Hypothalamus (tissue), 51 donors: ENCODE data around the gene RAB38.

ENCODE experiments used
- DNase-seq, 51 donors: peaks; one replicate each; lab custom pipeline; 2025; lab: John Stamatoyannopoulos, UW

The RAB38 gene

DNA sequence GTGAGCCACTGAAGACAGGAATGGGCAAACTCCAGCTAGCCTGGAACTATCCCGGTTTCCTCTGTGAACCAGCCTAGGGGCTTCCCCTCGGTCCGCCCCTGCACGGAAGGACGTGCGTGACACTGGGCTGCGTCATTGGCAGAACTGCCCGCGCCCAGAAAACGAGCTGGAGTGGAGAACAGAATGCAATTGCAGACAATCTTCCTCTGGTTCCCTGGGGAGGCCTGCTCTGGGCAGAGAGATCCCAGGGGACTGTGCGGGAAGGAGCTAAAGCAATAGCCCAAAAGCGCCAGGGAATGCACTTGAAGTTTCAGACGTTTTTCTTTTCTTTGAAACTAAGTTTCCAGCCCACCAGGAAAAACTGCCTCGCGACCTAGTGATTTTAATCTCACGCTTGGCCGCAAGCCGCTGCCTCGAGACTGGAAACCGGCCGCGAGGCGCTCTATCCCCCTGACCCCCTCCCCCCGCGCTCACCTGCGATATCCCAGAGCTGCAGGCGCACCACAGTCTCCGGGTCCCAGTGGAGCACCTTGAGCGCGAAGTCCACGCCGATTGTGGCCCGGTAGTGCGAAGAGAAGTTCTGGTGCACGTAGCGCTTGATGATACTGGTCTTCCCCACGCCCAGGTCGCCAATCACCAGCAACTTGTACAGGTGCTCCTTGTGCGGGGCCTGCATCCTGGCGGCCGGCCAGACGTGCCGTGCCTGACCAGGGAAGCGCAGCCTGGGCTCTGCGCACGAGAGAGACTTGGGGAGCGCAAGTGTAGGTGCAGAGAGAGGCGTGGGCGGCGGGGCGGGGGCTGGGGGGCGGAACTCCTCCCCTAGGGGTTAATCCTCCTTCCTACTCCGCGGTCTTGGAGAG, at the start of gene RAB38:
Gene RAB38, minus strand, starts transcription at position 735 of the 860 bp plus-strand sequence. Its CDS starts 59 bp downstream, at position 676.
- peak in 15 of 51 donors; percentile 1 to 22 (median 3) for DNase-seq

DNA sequence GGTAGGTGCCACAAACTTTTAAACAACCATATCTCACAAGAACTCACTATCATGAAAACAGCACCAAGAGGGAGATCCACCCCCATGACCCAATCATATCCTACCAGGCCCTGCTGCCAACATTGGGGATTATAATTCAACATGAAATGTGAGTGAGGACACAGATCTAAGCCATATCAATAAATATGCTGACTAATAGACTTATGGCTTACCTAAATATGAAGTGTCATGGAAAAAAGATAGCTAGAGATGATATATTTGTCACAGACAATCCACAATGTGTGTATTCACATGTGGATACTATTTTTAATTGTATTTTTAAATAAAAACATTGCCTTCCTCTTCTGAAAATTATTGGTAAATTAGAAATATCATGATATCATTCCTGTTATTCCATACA, 38.2 kb upstream of the RAB38 start:
- no peak for DNase-seq

DNA sequence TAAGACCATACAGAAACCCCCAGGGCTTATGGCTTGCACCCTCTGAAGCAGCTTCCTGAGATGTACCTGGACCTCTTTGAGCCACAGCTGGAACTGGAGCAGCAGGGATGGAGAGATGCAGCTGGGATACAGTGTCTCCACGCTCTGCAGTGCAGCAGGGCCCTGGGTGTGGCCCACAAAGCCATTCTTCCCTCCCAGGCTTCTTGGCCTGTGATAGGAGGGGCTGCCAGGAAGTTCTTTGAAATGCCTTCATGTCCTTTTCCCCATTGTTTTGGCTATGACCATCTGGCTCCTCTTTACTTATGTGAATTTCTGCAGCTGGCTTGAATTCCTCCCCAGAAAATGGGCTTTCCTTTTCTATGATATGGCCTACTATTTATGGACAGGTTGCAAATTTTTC, 37.1 kb upstream of the RAB38 start:
- DNase-seq, result no peak

DNA sequence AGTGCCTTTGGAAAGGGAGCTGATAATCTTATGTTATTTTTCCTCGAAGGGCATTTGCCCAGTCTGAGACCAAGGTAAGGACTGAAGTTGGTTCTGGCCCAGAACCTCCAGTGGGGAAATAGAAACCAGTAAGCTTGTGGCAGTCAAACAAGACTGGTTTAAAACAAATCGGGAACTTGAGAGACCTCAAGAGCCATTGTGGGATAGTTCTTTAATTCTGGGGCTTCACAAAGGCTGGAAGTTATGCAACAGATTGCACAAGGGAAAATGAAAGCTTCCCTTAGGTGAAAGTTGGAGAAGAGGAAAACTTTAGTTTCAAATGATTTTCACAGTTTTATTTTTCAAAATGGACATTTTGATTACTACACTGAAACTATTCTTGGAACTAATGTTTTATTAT, 33.5 kb upstream of the RAB38 start:
- DNase-seq, result no peak

DNA sequence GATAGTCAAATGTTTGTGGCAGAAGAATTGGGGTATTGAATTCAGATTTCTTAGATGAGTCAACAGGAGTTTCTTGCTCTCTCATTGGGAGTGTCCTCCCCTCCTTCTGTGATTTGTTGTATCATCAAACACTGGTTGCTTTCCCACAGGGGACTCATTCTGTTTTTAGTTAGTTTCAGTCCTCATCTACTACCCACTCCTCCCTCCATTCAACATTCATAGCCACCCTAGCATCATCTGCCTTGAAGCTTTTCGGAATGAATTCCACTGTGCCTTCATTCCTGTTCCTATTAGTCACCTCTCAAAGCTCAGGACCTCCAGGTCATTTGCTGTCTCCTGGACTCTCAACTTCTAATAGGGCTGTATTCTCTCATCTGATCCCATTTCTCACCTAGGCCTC, 31.5 kb upstream of the RAB38 start:
- DNase-seq, result no peak

DNA sequence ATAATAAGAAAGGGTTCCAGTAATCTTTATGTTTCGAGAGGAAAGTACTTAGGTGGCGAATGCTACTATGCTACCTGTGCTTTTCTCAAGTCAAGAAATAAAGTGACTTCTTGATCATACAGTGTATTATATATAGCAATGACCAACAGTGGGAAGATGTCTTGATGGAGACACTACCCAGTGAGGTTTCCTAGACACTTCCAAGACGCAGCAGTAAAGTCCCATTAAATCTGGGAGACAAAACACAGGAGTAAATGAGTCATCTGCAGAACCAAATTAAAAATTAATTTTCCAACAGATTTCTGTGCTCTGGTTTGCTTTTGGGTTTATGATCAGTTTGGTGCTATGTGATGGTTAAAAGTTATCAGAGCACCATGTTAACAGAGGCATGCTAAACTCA, 29.1 kb upstream of the RAB38 start:
- DNase-seq, result no peak

DNA sequence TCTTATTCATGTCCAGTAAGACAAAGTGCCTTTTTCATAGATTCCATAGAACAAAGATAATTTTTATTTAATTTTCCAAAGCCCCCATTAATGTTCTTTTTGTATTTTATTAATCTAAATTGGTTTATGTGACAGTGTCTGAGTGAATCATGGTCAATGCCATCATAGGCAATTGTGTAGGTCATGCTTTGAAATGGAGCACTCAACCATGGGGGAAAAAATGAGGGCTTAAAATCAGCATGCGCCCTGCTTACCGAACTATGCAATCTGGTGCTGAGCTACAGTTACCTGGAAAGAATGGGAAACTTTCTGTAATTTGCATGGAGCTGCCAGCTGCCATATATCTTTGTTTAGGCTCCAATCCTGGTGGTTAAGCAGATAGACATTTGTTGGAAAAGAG, 28.4 kb upstream of the RAB38 start:
- no peak for DNase-seq

DNA sequence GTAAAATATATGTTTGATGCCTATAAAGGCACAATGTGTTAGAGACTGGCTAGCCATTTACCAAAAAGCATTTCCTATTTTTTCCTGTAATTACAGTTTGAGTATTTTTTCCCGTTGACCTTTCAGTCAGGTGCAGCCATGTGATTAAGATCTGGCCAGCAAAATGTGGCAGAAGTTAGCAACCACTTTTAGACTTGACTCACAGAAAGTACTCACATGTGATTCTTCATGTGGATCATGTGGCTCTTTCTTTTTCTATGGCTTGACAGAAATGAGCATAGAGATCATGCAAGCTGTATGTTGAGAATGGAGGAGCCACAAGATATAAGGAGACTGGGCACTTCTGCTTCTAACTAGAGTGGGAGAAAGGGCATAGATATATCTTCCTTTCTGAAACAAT, 27.3 kb upstream of the RAB38 start:
- no peak for DNase-seq

DNA sequence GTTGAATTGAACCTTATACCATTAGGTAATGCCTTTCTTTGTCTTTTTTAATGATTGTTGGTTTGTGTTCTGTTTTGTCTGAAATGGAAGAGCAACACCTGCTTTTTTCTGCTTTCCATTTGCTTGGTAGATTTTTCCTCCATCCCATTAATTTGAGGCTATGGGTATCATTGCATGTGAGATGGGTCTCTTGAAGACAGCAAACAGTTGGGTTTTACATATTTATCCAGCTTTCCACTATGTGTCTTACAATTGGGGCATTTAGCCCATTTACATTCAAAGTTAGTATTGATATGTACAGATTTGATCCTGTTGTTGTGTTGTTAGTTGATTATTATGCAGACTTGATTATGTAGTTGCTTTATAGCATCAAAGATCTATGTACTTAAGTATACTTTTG, 21.1 kb upstream of the RAB38 start:
- DNase-seq, result no peak

DNA sequence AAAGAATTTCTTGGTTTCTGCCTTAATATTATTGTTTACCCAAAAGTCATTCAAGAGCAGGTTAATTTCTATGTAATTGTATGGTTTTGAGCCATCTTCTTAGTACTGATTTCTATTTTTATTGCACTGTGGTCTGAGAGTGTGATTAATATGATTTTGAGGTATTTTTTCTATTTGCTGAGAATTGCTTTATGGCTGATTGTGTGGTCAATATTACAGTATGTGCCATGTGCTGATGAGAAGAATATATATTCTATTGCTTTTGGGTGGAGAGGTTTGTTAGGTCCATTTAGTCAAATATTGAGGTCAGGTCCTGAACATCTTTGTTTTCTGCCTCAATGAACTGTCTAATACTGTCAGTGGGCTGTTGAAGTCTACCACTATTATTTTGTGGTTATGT, 20.7 kb upstream of the RAB38 start:
- DNase-seq, result no peak

DNA sequence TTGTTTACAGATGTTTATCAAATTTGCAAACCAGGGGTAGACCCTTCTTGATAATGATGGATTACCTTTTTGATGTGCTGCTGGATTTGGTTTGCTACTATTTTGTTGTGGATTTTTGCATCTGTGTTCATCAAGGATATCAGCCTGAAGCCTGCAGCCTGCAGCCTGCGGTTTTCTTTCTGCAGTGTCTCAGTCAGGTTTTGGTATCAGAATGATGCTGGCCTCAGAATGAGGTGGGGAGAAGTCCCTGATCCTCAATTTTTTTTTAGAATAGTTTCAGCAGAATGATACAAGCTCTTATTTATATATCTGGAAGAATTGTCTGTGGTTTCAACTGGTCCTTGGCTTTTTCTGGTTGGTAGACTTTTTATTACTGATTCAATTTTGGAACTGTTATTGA, 19.7 kb upstream of the RAB38 start:
- no peak for DNase-seq

DNA sequence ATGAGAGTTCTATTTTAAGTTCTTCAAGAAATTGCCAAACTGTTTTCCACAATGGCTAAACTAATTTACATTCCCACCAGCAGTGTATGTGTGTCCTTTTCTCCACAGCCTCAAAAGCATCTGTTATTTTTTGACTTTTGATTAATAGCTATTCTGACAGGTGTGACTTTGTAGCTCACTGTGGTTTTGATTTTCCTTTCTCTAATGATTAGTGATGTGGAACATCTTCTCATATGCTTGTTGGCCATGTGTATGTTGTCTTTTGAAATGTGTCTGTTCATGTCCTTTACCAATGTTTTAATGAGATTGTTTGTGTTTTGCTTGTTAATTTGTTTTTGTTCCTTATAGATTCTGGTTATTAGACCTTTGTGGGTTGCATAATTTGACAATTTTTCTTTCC, 18.0 kb upstream of the RAB38 start:
- no peak for DNase-seq

DNA sequence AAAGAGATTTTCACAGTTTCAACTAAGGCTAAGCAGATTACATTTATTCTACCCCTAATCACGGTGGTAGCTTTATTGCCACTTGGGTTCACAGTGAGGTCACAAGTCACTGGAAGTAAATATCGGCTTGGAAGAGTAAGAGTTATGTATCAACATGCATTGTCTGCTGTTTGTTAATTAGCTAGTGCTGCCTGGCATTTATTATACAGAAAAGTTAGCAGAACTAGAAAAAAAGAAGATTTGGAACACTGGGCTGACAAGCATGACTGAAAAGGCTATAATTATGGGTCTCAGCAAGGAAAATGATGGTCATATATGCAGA, 13.7 kb upstream of the RAB38 start:
- no peak for DNase-seq

DNA sequence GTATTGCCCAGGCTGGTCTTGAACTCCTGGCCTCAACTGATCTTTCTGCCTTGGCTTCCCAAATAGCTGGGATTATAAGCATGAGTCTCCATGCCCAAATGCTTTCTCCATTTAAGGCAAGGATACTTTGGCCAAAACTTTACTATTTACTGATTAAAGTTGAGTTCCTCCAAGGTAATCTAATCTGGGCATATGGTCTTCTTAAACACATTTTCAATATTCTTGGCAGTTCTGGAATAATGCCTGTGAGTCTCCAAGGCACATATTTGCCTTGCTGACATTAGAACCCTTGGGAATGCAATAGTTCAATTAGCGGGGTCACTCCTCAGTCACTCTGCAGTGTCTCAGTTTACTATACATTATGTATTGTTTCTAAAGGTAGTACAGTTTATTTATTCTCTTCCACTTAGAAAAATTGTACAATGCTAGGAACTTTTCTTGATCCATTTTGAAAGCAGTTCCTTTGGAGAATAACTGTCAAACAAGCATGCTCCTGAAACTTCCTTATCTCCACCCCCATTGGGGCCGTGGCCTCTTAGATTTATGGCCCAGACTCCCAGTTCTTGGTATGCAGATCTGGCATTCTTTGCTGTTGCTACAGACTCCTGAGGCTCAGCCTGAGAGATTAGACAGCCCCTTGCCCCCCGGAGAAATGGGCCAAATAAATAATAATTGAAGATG, 13.1 kb upstream of the RAB38 start:
- DNase-seq, result no peak

DNA sequence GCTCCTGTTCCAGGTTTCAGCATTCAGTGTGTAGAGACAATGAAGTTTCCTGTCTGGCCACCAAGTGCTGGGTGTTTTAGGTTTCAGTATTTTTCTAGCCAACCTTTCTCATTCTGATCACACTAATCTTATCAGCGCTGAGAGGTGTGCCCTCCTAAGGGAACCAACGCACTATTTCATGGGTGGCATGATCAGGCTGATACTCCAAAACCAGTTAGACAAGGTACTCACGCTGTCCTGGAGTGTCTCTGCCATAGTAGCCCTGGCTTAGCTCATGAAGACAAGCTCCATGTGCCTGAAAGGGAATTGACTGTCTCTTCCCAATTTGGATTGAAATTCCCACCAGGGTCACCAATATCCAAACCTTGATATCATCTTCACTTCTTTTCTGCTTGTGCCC, 8.0 kb upstream of the RAB38 start:
- no peak for DNase-seq

DNA sequence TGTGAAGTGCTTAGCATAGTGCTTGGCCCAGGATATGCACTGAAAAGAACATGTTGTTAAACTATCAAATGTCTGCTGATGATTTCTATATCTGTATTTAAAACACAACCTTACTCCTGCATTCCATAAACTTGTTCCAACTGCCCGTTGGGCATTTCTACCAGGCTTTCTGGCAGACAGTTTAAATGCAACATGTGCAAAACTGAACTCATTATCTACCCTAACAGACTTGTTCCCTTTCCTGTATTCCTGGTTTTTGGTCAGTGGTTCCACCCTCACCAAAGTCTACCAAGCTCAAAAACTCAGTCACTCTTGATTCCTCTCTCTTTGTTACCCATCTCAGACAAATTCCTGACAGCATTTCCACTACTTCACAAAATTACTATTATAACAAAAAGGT, 6.5 kb upstream of the RAB38 start:
- no peak for DNase-seq

DNA sequence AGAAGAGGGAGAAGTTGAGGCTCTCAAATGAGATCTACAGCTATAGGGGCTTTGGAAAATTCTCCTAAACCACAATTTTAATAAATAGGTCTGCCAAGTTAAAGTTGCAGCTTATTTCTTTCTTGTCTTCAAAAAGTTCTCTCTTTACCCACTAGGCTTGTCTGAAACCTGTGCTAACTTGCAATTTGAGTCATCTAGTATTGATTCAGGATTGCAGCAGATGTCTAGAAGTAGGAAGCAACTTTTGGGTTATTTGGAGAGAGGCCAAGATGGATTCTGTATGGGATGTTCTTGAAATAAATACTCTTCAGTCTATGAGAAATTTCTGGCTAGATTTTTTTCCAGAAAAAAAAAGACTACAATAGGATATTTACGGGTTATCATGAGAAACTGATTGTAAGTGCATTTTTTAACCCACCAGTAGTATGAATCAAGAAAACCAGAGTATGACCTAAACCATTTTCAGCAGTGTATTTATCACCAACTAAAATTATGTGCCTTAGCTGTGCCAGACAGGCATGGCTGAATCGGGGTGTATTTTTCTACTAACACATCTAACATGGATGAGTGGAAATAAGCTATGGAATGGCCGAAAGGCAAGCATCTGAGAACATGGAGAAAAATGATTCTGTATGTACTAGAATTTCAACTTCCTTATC, 4.9 kb upstream of the RAB38 start:
- DNase-seq, result no peak

DNA sequence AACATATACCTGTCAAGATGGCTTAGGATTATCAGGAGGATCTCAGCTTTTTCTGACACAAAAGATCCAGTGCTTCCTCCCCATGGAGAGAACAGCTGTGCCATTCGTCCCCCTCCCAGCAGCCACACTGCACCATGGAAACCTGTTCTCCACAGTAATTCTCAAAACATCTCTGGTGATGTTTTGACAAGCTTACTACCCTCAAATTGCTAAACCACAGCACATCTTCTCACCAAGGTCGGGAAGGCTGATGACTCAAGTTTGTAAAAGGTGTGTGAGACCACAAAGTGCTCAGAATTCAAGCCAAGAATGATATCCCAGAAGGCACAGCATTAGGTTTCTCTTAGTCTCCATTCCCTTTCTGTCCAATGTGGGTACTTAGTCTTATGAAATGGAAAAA, 3.9 kb upstream of the RAB38 start:
- DNase-seq, result no peak

DNA sequence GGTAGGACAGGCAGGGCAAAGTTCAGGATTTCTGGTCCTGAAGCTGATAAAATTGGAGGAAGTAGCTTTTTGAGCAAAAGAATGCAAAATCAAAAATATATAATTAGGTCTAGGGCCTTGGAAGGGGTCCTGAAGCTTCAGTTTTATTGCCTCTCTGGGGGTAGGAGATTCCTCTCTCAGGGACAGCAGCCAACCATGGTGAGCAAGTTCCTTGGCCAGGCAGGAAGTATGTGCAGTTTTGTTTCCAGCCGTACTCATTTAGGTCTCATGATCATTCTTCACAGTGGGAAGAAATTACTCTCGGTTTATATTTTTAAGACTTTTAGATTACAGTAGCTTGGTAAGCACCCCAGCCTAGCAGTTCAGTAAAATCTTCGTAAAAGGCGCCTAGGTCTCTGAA, 2.9 kb upstream of the RAB38 start:
- DNase-seq, result no peak

DNA sequence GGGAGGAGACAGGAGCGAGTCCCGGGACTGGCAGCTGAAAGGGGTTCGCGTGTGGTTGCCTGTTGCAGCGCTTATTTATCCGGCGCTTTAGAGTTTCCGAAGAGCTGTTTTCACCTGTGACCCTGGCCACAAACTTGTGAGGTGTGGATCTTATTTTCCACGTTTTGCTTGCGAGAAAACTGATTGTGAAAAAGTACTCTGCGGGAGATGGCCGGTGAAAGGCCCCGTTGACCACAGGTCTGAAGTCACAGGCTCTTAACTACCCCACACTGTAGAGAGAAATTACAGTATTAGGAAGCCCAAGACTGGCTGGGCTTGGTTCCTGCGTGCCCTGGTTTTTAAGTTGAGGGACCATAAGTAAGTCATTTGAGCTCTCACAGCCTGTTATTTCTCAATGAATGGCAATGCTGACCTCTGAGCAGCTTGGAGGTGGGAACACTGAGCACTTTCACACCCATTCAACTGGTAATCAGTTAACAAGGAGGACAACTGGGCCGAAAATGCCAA, 379 bp upstream of the RAB38 start:
- no peak for DNase-seq

DNA sequence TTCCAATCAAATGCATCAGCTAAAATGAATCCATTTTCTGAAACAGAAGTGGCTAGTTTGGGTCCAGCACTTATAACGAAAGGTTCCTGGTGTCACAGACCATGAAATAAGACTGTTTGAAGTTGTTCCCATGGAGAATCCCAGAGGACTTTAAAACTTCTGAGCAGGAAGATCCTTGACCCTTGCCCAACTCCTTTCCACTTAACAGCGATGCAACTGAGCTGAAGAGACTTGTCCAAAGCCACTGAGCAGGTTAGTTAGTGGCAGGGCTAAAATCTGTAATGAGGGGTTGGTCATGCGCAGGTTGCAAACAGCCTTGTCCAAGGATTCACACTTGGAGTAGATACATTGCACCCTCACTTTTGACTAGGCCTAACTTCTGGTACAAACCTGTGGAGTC, 1.3 kb downstream of the RAB38 start:
- no peak for DNase-seq

DNA sequence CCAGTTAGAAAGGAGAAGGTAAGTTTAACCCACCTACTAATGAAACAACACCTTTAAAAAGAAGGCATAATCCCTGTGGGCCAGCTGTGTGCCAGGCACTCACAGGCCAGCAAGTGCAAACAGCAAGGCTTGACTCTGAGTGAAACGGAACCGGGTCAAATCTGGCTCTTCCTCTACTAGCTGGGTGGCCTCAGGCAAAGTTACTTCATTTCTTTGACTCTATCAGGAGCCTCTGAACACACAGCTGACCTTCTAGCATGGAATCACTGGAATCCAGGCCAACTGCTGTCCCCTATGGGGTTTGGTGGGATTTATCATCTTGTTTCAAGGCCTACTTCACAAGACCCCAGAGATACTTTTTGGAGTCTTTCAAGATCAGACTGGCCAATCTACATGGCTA, 3.3 kb downstream of the RAB38 start:
- no peak for DNase-seq
